Esophagus squamous epithelium (tissue), 5 donors: ENCODE measurements around the gene ANP32E. TPM values are rescaled to one million over a fixed set of nuclear protein-coding genes. Genes with fewer than 3 reads are reported as not detected.
A peak's percentile ranks its signal among the peaks of the same experiment; 100 is the strongest.

ENCODE experiments used
- DNase-seq: peaks from one replicate; lab custom pipeline; 2025; lab: John Stamatoyannopoulos, UW
- H3K27ac ChIP-seq, 4 donors: fragments of 200-600 bp; sonication (generic); one replicate each; pipeline ENCODE4 v1.5.1; 2016 to 2019; ENCODE audit warnings: mild to moderate bottlenecking in 1 of 4
- H3K27me3 ChIP-seq, 4 donors: fragments of 200-600 bp; sonication (generic); 1 replicate in 3 of 4; 2 replicates in 1 of 4; pipeline versions ENCODE4 v1.5.1 to v1.6.0; 2017 to 2021; ENCODE audit warnings: antibody characterized with exemption in 1 of 4
- H3K36me3 ChIP-seq, 3 donors: fragments of 200-600 bp; sonication (generic); one replicate each; pipeline ENCODE4 v1.5.1; 2016 to 2019
- H3K4me1 ChIP-seq, 3 donors: fragments of 200-600 bp; sonication (generic); one replicate each; pipeline ENCODE4 v1.5.1; 2017 to 2019
- H3K4me3 ChIP-seq, 4 donors: fragments of 200-600 bp; sonication (generic); 1 replicate in 3 of 4; 2 replicates in 1 of 4; pipeline ENCODE4 v1.5.1; 2016 to 2019; ENCODE audit warnings: mild to moderate bottlenecking in 2 of 4, moderate library complexity in 1 of 4
- H3K9me3 ChIP-seq, 3 donors: fragments of 200-600 bp; sonication (generic); one replicate each; pipeline ENCODE4 v1.5.1; 2016 to 2019
- POLR2A ChIP-seq, 4 donors: fragments of 450-650 bp; IDR thresholded peaks; one replicate each; pipeline ENCODE4 v1.6.1; 2017; ENCODE audit warnings: antibody characterized with exemption in 4 of 4, mild to moderate bottlenecking in 4 of 4, moderate library complexity in 3 of 4
- WGBS, 2 donors: methylation state at CpG; one replicate each; pipeline ENCODE4 v1.1.5; 2018; 5-methylcytosine and 5-hydroxymethylcytosine counted together
- intact Hi-C: fragments of 100-400 bp; cut with DNase I; formaldehyde crosslinking; loops from one replicate; pipeline ENCODE4 v1.15.0; 2022
- total RNA-seq, 4 donors: library from RNA; depleted of rRNA; stranded (reverse); fragments of >200 nt; gene quantifications; one replicate each; pipeline ENCODE4 v1.1.0, GENCODE V29; 2016
- TF ChIP-seq, protein P1 (sequence below), 6 experiments: fragments of 450-650 bp in 4 of 6; fragments of 200-600 bp in 2 of 6; sonication (generic) in 2 of 6; IDR thresholded peaks; one replicate each; pipeline ENCODE4 v1.5.1; 2016 to 2019; ENCODE audit warnings: antibody characterized with exemption in 6 of 6, mild to moderate bottlenecking in 4 of 6, moderate library complexity in 4 of 6
- donor health status: DM: yes; HTN: yes; CAD: no.

The ANP32E gene
- total RNA-seq, 4 donors from 2014 or later, result 8.8 to 23.6 (median 18.5) TPM

DNA sequence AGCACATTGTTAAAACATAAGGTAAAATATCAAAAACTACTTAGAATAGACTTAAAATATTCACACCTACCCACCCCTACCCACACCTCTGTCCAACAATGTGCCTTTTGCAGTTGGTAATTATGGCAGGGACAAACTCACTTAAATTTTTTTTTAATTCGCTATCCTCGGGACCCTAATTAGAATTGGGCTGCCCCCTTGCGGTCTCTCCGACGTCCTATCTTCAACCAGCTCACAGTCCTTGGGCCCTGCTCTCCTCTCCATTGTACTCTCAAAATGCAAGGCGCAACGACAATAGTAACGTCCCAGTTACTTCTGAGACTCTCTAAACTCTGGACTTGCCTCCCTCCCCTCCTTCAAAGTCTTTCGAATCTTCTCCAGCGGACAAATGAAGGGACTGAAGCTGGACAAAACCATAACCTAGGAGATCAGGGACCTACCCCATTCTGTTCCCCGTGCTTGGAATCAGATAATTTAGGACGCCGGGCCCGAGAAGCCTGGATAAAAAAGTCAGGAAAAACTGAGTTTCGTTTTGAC is 45.4 kb upstream of the ANP32E start:
- Histone ChIP-seq H3K9me3 (no peaks in the 10 kb centered on the region), H3K36me3 (peaks cover 0 to 29% (median 0%) of the 10 kb centered on the region in 3 donors), H3K27ac (peak overlapping the region; percentile 85 to 95 (median 92)), H3K4me3 (peak overlapping the region; percentile 32 to 69 (median 60)), H3K27me3 (no peaks in the 10 kb centered on the region), H3K4me1 (peaks cover 10 to 41% (median 22%) of the 10 kb centered on the region in 3 donors)
- intact Hi-C loops, result no loop called here
- TF ChIP-seq, protein P1, sequence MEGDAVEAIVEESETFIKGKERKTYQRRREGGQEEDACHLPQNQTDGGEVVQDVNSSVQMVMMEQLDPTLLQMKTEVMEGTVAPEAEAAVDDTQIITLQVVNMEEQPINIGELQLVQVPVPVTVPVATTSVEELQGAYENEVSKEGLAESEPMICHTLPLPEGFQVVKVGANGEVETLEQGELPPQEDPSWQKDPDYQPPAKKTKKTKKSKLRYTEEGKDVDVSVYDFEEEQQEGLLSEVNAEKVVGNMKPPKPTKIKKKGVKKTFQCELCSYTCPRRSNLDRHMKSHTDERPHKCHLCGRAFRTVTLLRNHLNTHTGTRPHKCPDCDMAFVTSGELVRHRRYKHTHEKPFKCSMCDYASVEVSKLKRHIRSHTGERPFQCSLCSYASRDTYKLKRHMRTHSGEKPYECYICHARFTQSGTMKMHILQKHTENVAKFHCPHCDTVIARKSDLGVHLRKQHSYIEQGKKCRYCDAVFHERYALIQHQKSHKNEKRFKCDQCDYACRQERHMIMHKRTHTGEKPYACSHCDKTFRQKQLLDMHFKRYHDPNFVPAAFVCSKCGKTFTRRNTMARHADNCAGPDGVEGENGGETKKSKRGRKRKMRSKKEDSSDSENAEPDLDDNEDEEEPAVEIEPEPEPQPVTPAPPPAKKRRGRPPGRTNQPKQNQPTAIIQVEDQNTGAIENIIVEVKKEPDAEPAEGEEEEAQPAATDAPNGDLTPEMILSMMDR (IDR thresholded peaks at IDR 0.05), result peak; percentile 53 to 80 (median 72)
- TF ChIP-seq POLR2A (IDR thresholded peaks at IDR 0.05), result no peak
- 0 to 2% methylated on average over 14 of the region's 15 CpGs for WGBS, 2 donors
- no peak for DNase-seq

- Histone ChIP-seq H3K27ac (peak overlapping the region; percentile 85 to 95 (median 92)), H3K4me1 (peaks cover 10 to 41% (median 22%) of the 10 kb centered on the region in 3 donors), H3K27me3 (no peaks in the 10 kb centered on the region), H3K9me3 (no peaks in the 10 kb centered on the region), H3K36me3 (peaks cover 0 to 31% (median 0%) of the 10 kb centered on the region in 3 donors), H3K4me3 (no peak overlapping the region)
- TF ChIP-seq POLR2A (IDR thresholded peaks at IDR 0.05), result no peak
- TF ChIP-seq, protein P1 (IDR thresholded peaks at IDR 0.05), result peak in 1 of 6 experiments; percentile 11
- DNase-seq, result no peak
- WGBS, 2 donors, result 57 to 60% methylated on average over 6 of the region's 6 CpGs
- intact Hi-C loops, result no loop called here
These were observed 44.3 kb upstream of the ANP32E start for GRCh38 chr1:150280138-150280707.

DNA sequence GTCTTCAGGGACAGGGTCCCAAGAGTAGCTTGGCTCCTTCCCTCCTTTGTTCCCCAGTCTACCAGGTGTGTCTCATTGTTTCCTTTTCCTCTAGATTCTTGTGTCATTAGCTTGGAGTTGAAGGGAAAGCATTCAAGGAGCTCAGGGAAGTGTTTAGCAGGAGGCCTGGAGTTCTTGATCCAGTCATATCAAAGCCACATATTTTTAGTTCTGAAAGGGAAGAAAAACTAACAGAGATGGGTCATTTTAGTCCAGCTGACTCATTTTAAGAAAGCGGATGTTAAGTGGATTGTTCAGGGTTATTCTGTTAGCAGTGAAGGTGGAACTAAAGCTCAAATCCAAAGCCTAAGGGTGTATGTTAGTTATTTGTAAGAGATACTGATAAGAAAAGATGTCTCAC is 37.4 kb upstream of the ANP32E start:
- peaks cover 0 to 34% (median 8%) of the 10 kb centered on the region in 3 donors for H3K4me1 ChIP-seq
- H3K9me3 ChIP-seq, result no peaks in the 10 kb centered on the region
- H3K36me3 ChIP-seq, result peaks cover 0 to 30% (median 0%) of the 10 kb centered on the region in 3 donors
- 54 to 61% methylated on average over 1 of the region's 1 CpG for WGBS, 2 donors
- TF ChIP-seq, protein P1 (IDR thresholded peaks at IDR 0.05), result no peak
- no peak for TF ChIP-seq POLR2A (IDR thresholded peaks at IDR 0.05)
- no peaks in the 10 kb centered on the region for H3K27me3 ChIP-seq
- intact Hi-C loops, result no loop called here
- H3K4me3 ChIP-seq, result peak overlapping the region in 2 of 4 donors; percentile 8 to 34
- no peak for DNase-seq
- peak overlapping the region in 3 of 4 donors; percentile 37 to 72 (median 45) for H3K27ac ChIP-seq

DNA sequence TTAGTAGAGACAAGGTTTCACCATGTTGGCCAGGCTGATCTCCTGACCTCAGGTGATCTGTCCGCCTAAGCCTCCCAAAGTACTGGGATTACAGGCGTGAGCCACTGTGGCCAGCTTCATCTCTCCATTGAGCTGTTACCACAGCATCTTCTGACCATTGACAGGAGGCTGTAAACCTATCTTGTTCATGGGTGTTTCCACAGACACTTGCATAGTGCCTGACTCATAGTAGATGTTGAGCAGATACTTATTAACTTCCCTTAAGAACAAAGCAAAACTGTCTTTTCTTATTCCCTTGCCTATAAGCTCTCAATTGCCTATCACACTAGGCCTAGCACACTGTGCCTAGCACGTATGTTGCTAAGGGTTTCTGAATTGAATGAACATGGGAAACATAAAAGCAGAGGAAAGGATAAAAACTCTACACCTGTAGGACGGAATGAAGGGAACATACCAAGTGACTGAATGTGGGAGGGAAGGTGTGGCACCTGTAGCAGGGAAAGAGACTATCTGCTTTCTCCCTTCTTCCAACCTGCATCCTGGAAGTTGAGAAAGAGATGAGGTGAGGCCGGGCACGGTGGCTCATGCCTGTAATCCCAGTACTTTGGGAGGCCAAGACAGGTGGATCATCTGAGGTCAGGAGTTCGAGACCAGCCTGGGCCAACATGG is 35.5 kb upstream of the ANP32E start:
- no peak for DNase-seq
- peaks cover 5 to 33% (median 6%) of the 10 kb centered on the region in 3 donors for H3K36me3 ChIP-seq
- H3K4me1 ChIP-seq, result peaks cover 15 to 50% (median 19%) of the 10 kb centered on the region in 3 donors
- WGBS, 2 donors, result 88 to 92% methylated on average over 4 to 7 of the region's 7 CpGs
- no peak overlapping the region for H3K4me3 ChIP-seq
- intact Hi-C loops, result no loop called here
- H3K27ac ChIP-seq, result peak overlapping the region in 3 of 4 donors; percentile 37 to 72 (median 45)
- TF ChIP-seq, protein P1 (IDR thresholded peaks at IDR 0.05), result no peak
- TF ChIP-seq POLR2A (IDR thresholded peaks at IDR 0.05), result no peak
- H3K27me3 ChIP-seq, result no peaks in the 10 kb centered on the region
- H3K9me3 ChIP-seq, result no peaks in the 10 kb centered on the region

DNA sequence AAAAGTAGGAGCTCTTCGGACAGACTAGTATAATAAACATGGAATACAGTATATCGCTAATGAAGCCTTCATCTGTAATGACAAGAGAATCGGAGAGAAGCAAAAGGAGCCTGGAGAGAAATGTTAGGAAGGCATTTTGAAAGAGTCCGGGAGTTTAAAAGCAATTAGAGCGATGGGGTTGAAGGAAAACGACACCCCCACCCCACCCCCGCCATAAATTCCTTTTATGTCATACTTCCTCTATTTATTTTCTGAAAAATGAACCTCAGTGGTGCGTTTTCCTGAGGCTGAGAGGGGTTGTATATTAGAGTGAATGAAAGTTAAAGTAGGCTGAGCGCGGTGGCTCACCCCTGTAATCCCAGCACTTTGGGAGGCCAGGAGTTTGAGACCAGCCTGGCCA is 33.5 kb upstream of the ANP32E start:
- Histone ChIP-seq H3K4me1 (peaks cover 15 to 50% (median 19%) of the 10 kb centered on the region in 3 donors), H3K27ac (peak overlapping the region; percentile 94 to 99 (median 99)), H3K36me3 (peaks cover 7 to 38% (median 17%) of the 10 kb centered on the region in 3 donors), H3K27me3 (no peaks in the 10 kb centered on the region), H3K4me3 (peak overlapping the region; percentile 89 to 98 (median 96)), H3K9me3 (no peaks in the 10 kb centered on the region)
- DNase-seq, result no peak
- intact Hi-C loops, result no loop called here
- 32 to 34% methylated on average over 10 of the region's 10 CpGs for WGBS, 2 donors
- TF ChIP-seq, protein P1 (IDR thresholded peaks at IDR 0.05), result no peak
- TF ChIP-seq POLR2A (IDR thresholded peaks at IDR 0.05), result no peak
